NCI-H1048 (cell line): ENCODE data around the gene CD300LB.

Experiments
- DNase-seq: peaks from one replicate; lab custom pipeline; 2025; lab: John Stamatoyannopoulos, UW

Gene CD300LB

GRCh38 chr17:74549343-74549742 is 18.1 kb upstream of the CD300LB start:
- DNase-seq = no peak

- DNase-seq = no peak
Observed at GRCh38 chr17:74547736-74548135, 16.5 kb upstream of the CD300LB start.

GRCh38 chr17:74547264-74547663 is 16.0 kb upstream of the CD300LB start:
- DNase-seq = no peak

GRCh38 chr17:74546586-74546985 is 15.3 kb upstream of the CD300LB start:
- DNase-seq = no peak

- no peak for DNase-seq
Observed at GRCh38 chr17:74545843-74546230, 14.6 kb upstream of the CD300LB start, which contains the start of gene CD300C. Gene CD300C (minus strand): TSS chr17:74546115. CDS start chr17:74545782, 333 bp downstream.

- no peak for DNase-seq
Observed at GRCh38 chr17:74544991-74545842, 13.9 kb upstream of the CD300LB start.

- no peak for DNase-seq
Observed at GRCh38 chr17:74543891-74544760, 12.9 kb upstream of the CD300LB start.

GRCh38 chr17:74543406-74543805 is 12.1 kb upstream of the CD300LB start:
- DNase-seq = no peak

GRCh38 chr17:74542727-74543383 is 11.6 kb upstream of the CD300LB start:
- DNase-seq = no peak

- no peak for DNase-seq
Observed at GRCh38 chr17:74542166-74542565, 10.9 kb upstream of the CD300LB start.

GRCh38 chr17:74541176-74542111 is 10.2 kb upstream of the CD300LB start:
- DNase-seq = no peak

GRCh38 chr17:74539281-74539820 is 8.1 kb upstream of the CD300LB start:
- DNase-seq = no peak

GRCh38 chr17:74536890-74537289 is 5.6 kb upstream of the CD300LB start:
- no peak for DNase-seq

- DNase-seq = no peak
Observed at GRCh38 chr17:74532115-74532514, 840 bp upstream of the CD300LB start.

GRCh38 chr17:74530831-74531150 is 484 bp downstream of the CD300LB start:
- DNase-seq = no peak

- DNase-seq = no peak
Observed at GRCh38 chr17:74529243-74529642, 2.0 kb downstream of the CD300LB start.

- no peak for DNase-seq
Observed at GRCh38 chr17:74528491-74529199, 2.6 kb downstream of the CD300LB start.

- no peak for DNase-seq
Observed at GRCh38 chr17:74527756-74528155, 3.5 kb downstream of the CD300LB start.

GRCh38 chr17:74527081-74527480 is 4.2 kb downstream of the CD300LB start:
- DNase-seq = no peak

GRCh38 chr17:74526681-74527080 is 4.6 kb downstream of the CD300LB start:
- no peak for DNase-seq
